H9 (cell line): ENCODE results near the gene CHD9. TPM values are rescaled to one million over a fixed set of nuclear protein-coding genes. Genes with fewer than 3 reads are reported as not detected.

Experiments used
- DNase-seq: peaks from one replicate; pipeline ENCODE4 v3.0.0-alpha.2; 2017
- H2AFZ ChIP-seq: one replicate; pipeline ENCODE4 v1.6.1; 2013; ENCODE audit warnings: mild to moderate bottlenecking, low read length, control low read depth, moderate library complexity
- H2AK5ac ChIP-seq: 2 replicates; pipeline ENCODE4 v1.6.1; 2013; ENCODE audit warnings: low read length, control low read depth, mixed read lengths; ENCODE audit not compliant: insufficient read length
- H2BK120ac ChIP-seq: one replicate; pipeline ENCODE4 v1.6.1; 2013; ENCODE audit warnings: low read depth, mild to moderate bottlenecking, low read length, control low read depth, inconsistent platforms; ENCODE audit not compliant: poor library complexity, severe bottlenecking
- H2BK12ac ChIP-seq: 2 replicates; pipeline ENCODE4 v1.6.1; 2013; ENCODE audit warnings: low read length, control low read depth, mixed read lengths, low read depth; ENCODE audit not compliant: insufficient read length
- H2BK15ac ChIP-seq: 2 replicates; pipeline ENCODE4 v1.6.1; 2013; ENCODE audit warnings: low read depth, low read length, control low read depth
- H2BK20ac ChIP-seq: one replicate; pipeline ENCODE4 v1.6.1; 2013; ENCODE audit warnings: low read depth, mild to moderate bottlenecking, low read length, control low read depth, inconsistent platforms; ENCODE audit not compliant: poor library complexity, severe bottlenecking
- H2BK5ac ChIP-seq: 2 replicates; pipeline ENCODE4 v1.6.1; 2013; ENCODE audit warnings: low read length, control low read depth, mixed read lengths; ENCODE audit not compliant: insufficient read length
- H3K14ac ChIP-seq: 2 replicates; pipeline ENCODE4 v1.6.1; 2013; ENCODE audit warnings: low read length, control low read depth; ENCODE audit not compliant: insufficient read depth
- H3K18ac ChIP-seq: 2 replicates; pipeline ENCODE4 v1.6.1; 2013; ENCODE audit warnings: low read depth, mild to moderate bottlenecking, mixed read lengths, low read length, control low read depth; ENCODE audit not compliant: insufficient read length
- H3K23ac ChIP-seq: 2 replicates; pipeline ENCODE4 v1.6.1; 2013; ENCODE audit warnings: low read length, control low read depth, mixed read lengths, low read depth; ENCODE audit not compliant: insufficient read length
- H3K23me2 ChIP-seq: 2 replicates; pipeline ENCODE4 v1.6.1; 2013; ENCODE audit warnings: low read depth, mild to moderate bottlenecking, mixed read lengths, low read length, control low read depth; ENCODE audit not compliant: insufficient read length, poor library complexity, severe bottlenecking
- H3K27ac ChIP-seq: 2 replicates; pipeline ENCODE4 v1.5.1; 2013; ENCODE audit warnings: low read length, control low read depth, mixed read lengths, low read depth; ENCODE audit not compliant: insufficient read length
- H3K27me3 ChIP-seq: 2 replicates; pipeline ENCODE4 v1.6.1; 2013; ENCODE audit warnings: low read length, control low read depth, inconsistent platforms; ENCODE audit not compliant: insufficient read depth
- H3K4ac ChIP-seq: 2 replicates; pipeline ENCODE4 v1.6.1; 2013; ENCODE audit warnings: low read depth, mild to moderate bottlenecking, control low read depth, inconsistent platforms, low read length, moderate library complexity
- H3K4me1 ChIP-seq: 2 replicates; pipeline ENCODE4 v1.6.1; 2013; ENCODE audit warnings: low read length, control low read depth, inconsistent platforms; ENCODE audit not compliant: insufficient read depth
- H3K4me2 ChIP-seq: 2 replicates; pipeline ENCODE4 v1.6.1; 2013; ENCODE audit warnings: low read length, control low read depth, mixed read lengths; ENCODE audit not compliant: insufficient read length, insufficient read depth
- H3K56ac ChIP-seq: 2 replicates; pipeline ENCODE4 v1.6.1; 2013; ENCODE audit warnings: low read depth, mild to moderate bottlenecking, mixed read lengths, low read length, control low read depth; ENCODE audit not compliant: insufficient read length
- H3K79me1 ChIP-seq: 2 replicates; pipeline ENCODE4 v1.6.1; 2013; ENCODE audit warnings: low read depth, mild to moderate bottlenecking, moderate library complexity, low read length, control low read depth, inconsistent platforms; ENCODE audit not compliant: insufficient read depth, poor library complexity, severe bottlenecking
- H3K79me2 ChIP-seq: 2 replicates; pipeline ENCODE4 v1.6.1; 2013; ENCODE audit warnings: low read length, control low read depth, inconsistent platforms; ENCODE audit not compliant: insufficient read depth
- H3K9ac ChIP-seq: 2 replicates; pipeline ENCODE4 v1.6.1; 2013; ENCODE audit warnings: low read length, control low read depth, mixed read lengths; ENCODE audit not compliant: insufficient read length; ENCODE audit errors: extremely low read depth
- H3K9me3 ChIP-seq: one replicate; pipeline ENCODE4 v1.6.1; 2013; ENCODE audit warnings: low read depth, low read length, inconsistent platforms; ENCODE audit not compliant: control insufficient read depth
- H3T11ph ChIP-seq: one replicate; pipeline ENCODE4 v1.6.1; 2013; ENCODE audit warnings: mild to moderate bottlenecking, low read length, control low read depth, inconsistent platforms
- H4K20me1 ChIP-seq: one replicate; pipeline ENCODE4 v1.6.1; 2013; ENCODE audit not compliant: control insufficient read depth, insufficient read length, insufficient read depth
- H4K5ac ChIP-seq: 2 replicates; pipeline ENCODE4 v1.6.1; 2013; ENCODE audit warnings: low read depth, mild to moderate bottlenecking, mixed read lengths, low read length, control low read depth; ENCODE audit not compliant: insufficient read length
- H4K8ac ChIP-seq: replicated peaks from 2 replicates; pipeline ENCODE4 v1.6.1; 2013; ENCODE audit warnings: low read length, control low read depth, mixed read lengths, low read depth; ENCODE audit not compliant: insufficient read length
- H4K91ac ChIP-seq: 2 replicates; pipeline ENCODE4 v1.6.1; 2013; ENCODE audit warnings: low read depth, mild to moderate bottlenecking, moderate library complexity, mixed read lengths, low read length, control low read depth; ENCODE audit not compliant: insufficient read length
- H3K27ac Mint-ChIP-seq, 3 experiments: 2 replicates in 2 of 3; 3 replicates in 1 of 3; pipeline ENCODE4 v1.8.0; 2020 to 2021; ENCODE audit warnings: mixed read lengths in 3 of 3, mild to moderate bottlenecking in 1 of 3, moderate library complexity in 1 of 3
- H3K27me3 Mint-ChIP-seq: 2 replicates; pipeline ENCODE4 v1.8.0; 2021; ENCODE audit warnings: low read depth, mild to moderate bottlenecking, moderate library complexity, mixed read lengths
- H3K36me3 Mint-ChIP-seq, 3 experiments: 2 replicates in 2 of 3; 3 replicates in 1 of 3; pipeline ENCODE4 v1.8.0; 2020 to 2021; ENCODE audit warnings: low read depth in 3 of 3, mixed read lengths in 3 of 3; ENCODE audit not compliant: insufficient read depth in 1 of 3
- H3K4me1 Mint-ChIP-seq, 2 experiments: 2 replicates each; pipeline ENCODE4 v1.8.0; 2020; ENCODE audit warnings: mixed read lengths in 2 of 2
- H3K4me3 Mint-ChIP-seq, 2 experiments: 2 replicates in 1 of 2; 3 replicates in 1 of 2; pipeline ENCODE4 v1.8.0; 2020 to 2021; ENCODE audit warnings: mild to moderate bottlenecking in 2 of 2, mixed read lengths in 2 of 2, moderate library complexity in 1 of 2
- H3K9me3 Mint-ChIP-seq, 2 experiments: 2 replicates in 1 of 2; 3 replicates in 1 of 2; pipeline ENCODE4 v1.8.0; 2020; ENCODE audit warnings: mild to moderate bottlenecking in 2 of 2, mixed read lengths in 2 of 2, moderate library complexity in 1 of 2
- whole genome bisulfite sequencing: extraction: QIAGEN DNeasy Blood & Tissue Kit; methylation state at CpG from one replicate; pipeline ENCODE4 v1.1.7; 2013; ENCODE audit warnings: missing lambda C conversion rate, low lambda C conversion rate, mixed read lengths; ENCODE audit not compliant: insufficient read length; ENCODE audit errors: extremely low coverage; 5-methylcytosine and 5-hydroxymethylcytosine counted together
- total RNA-seq: library from RNA; stranded (reverse); gene quantifications from 2 replicates; pipeline ENCODE4 v1.2.1, GENCODE V29; 2021
- TF ChIP-seq, protein P1 (sequence below): fragments of 200-600 bp; sonication (generic); conservative IDR thresholded peaks from 3 replicates; pipeline ENCODE4 v1.8.0; 2021; ENCODE audit warnings: antibody characterized with exemption, mild to moderate bottlenecking

CHD9 gene
- total RNA-seq, 1 experiment from 2014 or later, result 46.2 TPM

DNA sequence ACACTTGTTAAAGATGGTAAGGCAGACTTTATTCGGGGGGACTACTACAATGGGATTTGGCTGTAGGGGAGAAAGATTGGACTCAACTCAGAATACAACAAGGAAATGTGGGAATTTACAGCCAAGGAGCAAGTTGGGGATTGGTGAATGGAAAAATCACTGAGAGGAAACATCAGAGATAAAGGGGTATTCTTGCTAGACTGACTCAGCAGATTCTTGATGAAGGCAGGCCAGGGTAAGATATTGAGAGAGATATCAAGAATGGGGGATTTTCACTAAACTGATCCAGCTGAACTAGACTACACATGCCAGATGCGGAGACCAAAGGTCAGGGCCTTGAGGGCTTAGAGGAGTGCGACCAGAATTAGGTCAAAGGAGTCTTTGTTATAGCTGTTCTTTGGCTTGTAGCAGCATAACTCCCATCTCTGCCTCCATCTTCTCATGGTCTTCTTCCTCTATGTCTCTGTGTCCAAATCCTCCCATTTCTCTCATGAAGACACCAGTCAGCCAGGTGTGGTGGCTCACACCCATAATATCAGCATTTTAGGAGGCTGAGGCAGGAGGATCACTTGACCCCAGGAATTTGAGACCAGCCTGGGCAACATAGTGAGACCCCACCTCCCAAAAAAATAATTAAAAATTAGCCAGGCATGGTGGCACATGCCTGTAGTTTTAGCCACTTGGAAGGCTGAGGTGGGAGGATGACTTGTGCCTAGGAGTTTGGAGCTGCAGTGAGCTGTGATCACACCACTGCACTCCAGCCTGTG, 19.4 kb upstream of the CHD9 start:
- Histone ChIP-seq H2BK15ac (no peak overlapping the region), H3K4ac (no peak overlapping the region), H3K79me1 (no peaks in the 10 kb centered on the region), H3K18ac (no peak overlapping the region), H4K20me1 (no peaks in the 10 kb centered on the region), H3K4me2 (no peak overlapping the region), H3K4me1 (no peaks in the 10 kb centered on the region; the same call in 1 of the 2 replicates), H3K56ac (no peak overlapping the region), H3K23me2 (no peaks in the 10 kb centered on the region), H2BK20ac (no peak overlapping the region), H3K27me3 (no peaks in the 10 kb centered on the region), H2AK5ac (no peak overlapping the region), H3K23ac (no peak overlapping the region), H3K79me2 (no peaks in the 10 kb centered on the region), H4K8ac (no peak overlapping the region), H2BK120ac (no peak overlapping the region), H3K27ac (no peak overlapping the region), H2BK12ac (no peak overlapping the region), H2AFZ (no peak overlapping the region), H3K9ac (no peak overlapping the region), H4K5ac (no peak overlapping the region), H3T11ph (no peak overlapping the region), H2BK5ac (no peak overlapping the region), H3K9me3 (peaks cover 17% of the 10 kb centered on the region), H3K14ac (no peak overlapping the region), H4K91ac (no peak overlapping the region)
- no peak for DNase-seq
- H3K27me3 Mint-ChIP-seq, result peaks cover 3% of the 10 kb centered on the region; the same call in 1 of the 2 replicates
- peaks cover 36 to 43% of the 10 kb centered on the region in 2 experiments for H3K4me1 Mint-ChIP-seq
- H3K4me3 Mint-ChIP-seq, result no peak overlapping the region
- H3K27ac Mint-ChIP-seq, result no peak overlapping the region
- WGBS, result no CpG with 5 or more reads among the region's 3 CpGs
- H3K36me3 Mint-ChIP-seq, result peaks cover 21 to 35% (median 27%) of the 10 kb centered on the region in 3 experiments
- TF ChIP-seq, protein P1, sequence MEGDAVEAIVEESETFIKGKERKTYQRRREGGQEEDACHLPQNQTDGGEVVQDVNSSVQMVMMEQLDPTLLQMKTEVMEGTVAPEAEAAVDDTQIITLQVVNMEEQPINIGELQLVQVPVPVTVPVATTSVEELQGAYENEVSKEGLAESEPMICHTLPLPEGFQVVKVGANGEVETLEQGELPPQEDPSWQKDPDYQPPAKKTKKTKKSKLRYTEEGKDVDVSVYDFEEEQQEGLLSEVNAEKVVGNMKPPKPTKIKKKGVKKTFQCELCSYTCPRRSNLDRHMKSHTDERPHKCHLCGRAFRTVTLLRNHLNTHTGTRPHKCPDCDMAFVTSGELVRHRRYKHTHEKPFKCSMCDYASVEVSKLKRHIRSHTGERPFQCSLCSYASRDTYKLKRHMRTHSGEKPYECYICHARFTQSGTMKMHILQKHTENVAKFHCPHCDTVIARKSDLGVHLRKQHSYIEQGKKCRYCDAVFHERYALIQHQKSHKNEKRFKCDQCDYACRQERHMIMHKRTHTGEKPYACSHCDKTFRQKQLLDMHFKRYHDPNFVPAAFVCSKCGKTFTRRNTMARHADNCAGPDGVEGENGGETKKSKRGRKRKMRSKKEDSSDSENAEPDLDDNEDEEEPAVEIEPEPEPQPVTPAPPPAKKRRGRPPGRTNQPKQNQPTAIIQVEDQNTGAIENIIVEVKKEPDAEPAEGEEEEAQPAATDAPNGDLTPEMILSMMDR, result no peak
- H3K9me3 Mint-ChIP-seq, result peaks cover 29 to 31% of the 10 kb centered on the region in 2 experiments
